Stimulated activated CD8-positive, alpha-beta memory T cell treated with anti-CD3 and anti-CD28 coated beads, Interleukin-7, amount 100 ng/mL, for 1 hour (primary cell): ENCODE results near the gene ZSCAN22.

Experiments
- DNase-seq, 2 donors: peaks; one replicate each; pipeline ENCODE4 v3.0.0-alpha.2; 2020; ENCODE audit warnings: low read depth in 2 of 2

ZSCAN22 gene

DNA sequence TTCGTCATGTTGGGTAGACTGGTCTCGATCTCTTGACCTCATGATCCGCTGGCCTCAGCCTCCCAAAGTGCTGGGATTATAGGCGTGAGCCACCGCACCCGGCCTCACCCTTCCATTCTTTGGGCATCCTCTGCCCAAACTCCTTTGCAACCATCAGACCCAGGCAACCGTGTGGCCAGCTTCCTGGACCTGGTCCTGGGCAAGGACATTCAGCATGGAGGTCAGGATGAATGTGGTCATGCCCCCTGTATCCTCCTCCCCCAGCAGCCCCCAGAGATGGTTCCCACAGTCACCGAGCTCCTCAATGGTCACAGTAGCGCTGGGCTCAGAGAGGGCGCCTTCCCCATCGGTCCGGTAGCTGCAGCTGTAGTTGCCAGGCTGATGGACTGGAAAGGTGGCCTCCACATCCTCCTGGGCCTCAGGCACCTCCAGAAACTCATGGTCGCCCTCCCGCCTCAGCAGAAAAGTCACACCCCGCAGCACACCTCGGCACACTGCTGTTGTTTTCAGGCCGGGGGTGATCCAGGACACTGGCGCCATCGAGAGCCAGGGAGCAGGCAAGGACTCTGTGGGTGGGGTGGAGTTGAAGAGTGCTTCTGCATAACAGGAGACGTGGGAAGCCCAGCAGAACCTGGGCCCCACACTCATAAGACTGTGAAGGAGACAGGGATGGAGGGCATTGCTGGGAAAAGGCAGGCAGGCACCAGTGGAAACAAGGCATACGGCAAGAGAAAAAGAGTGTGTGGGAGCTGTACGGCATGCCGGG is 25.4 kb downstream of the ZSCAN22 start:
- DNase-seq, result no peak

DNA sequence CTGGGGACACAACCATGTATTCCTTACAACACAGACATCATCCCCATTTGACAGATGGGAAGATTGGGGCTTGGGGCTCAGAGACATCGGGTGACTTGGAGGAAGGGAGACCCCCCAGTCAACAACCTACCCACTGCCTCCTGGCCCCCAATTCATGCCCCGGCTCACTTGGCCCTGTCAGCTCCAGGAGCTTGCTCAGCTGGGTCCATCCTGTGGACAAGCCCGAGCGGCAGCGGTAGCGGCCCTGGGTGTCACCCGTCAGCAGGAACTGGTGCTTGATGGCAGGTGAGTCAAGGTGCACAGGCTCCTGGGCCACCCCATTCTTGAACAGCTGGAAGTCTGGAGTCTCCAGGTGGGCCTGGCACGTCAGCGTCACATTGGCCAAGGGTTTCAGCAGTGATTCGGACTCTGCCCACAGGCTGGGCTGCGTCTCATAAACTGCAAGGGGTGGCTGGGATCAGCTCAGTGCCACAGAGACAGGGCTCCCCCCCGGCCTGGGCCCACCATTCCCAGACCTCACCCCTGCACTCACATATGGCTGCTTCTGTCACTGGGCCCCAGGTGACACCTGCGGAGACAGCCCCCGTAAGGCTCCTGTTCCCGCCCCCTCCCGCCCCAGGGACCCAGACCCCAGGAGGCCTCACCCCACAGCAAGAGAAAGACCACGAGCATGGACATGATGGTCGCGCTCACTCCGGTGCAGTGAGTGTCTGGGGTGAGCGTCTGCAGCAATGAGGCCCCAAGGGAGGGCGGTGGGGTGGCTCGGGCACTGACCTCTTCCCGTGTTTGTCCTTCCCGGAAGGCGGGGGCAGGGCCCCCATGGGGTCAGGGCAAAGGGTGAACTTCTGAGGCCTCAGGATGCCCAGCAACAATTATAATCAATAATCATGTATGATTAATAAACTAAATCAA is 26.2 kb downstream of the ZSCAN22 start, which contains the start of gene A1BG:
TSS of gene A1BG (minus strand) at position 733 of the 912 bp plus-strand sequence. CDS start at position 678, 55 bp downstream.
- DNase-seq, result no peak

DNA sequence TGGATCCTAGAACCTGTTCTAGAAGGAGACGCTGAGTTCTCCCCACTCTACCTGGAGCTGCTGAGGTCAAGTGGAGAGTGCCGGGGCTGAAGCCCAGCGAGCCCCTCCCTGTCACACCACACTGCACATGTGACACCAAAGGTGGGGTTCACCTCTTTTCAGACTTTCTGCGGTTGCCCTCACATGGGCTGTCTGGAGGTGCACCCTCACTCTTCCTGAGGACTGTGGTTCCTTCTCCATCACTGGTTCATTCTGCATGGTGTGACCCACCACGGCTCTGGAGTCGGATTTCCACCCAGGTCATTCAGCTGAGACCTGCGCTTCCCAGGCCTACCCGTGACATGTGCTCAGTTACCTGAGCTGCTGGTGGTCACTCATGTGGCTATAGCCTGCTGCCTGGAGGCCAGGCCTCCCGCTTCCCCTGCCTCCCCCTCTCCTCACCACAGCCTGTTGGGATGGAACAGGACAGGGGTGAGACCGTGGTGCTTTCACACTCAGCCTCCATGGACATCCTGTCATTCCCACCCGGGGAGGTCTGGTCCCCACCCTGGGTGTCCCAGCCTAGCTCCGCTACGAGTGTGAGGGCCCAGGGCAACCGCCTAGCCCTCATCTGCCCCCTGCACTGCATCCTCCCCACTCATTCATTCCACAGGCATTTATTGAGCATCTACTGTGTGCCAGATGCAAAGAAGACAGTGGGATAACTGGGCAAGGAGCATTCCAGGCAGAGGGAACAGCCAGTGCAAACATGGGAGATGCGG is 27.1 kb downstream of the ZSCAN22 start:
- DNase-seq, result no peak

DNA sequence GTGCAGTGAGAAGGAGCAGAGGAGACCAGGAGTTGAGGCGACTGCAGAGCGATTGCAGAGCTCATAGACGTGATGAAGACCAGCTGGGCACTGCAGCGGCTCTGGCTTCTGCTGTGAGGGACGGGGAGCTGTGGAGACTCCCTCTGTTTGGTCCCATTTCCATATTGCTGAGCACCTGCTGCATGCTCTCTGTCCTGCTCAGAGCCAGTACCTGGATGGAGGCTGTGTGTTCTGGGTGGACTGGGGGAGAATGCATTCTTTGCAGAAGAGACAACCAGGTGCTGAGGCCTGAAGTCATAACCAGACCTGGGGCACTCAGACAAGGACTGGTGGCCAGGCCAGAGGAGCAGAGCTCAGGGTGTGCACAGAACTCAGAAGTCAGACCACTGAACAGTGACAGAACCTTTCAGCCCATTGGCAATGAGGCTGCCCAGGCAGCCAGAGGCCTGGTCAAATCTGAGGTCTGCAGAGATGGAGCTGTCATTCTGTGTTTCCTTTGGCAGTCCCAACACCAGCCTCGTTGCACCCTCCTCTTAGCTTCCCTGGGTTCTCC is 27.8 kb downstream of the ZSCAN22 start:
- no peak for DNase-seq

DNA sequence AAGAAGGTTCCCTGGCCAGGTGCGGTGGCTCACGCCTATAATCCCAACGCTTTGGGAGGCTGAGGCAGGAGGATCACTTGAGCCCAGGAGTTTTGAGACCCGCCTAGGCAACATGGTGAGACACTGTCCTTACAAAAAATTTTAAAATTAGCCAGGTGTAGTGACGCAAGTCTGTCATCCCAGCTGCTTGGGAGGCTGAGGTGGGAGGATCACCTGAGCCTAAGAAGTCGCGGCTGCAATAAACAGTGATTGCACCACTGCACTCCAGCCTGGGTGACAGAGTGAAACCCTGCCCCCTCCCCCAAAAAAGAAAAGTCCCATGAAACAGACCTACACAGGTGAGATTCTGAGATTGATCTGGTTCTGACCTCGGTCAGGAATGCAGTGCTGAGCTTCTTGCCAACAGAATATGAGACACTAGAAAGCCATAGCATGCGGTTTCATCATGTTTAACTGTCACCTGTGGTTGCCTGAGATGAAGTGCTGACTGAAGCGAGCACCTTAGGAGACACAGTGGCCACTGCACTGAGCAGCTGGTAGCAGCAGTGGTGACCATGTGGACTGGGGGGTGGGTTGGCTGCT is 28.5 kb downstream of the ZSCAN22 start:
- DNase-seq, result no peak

DNA sequence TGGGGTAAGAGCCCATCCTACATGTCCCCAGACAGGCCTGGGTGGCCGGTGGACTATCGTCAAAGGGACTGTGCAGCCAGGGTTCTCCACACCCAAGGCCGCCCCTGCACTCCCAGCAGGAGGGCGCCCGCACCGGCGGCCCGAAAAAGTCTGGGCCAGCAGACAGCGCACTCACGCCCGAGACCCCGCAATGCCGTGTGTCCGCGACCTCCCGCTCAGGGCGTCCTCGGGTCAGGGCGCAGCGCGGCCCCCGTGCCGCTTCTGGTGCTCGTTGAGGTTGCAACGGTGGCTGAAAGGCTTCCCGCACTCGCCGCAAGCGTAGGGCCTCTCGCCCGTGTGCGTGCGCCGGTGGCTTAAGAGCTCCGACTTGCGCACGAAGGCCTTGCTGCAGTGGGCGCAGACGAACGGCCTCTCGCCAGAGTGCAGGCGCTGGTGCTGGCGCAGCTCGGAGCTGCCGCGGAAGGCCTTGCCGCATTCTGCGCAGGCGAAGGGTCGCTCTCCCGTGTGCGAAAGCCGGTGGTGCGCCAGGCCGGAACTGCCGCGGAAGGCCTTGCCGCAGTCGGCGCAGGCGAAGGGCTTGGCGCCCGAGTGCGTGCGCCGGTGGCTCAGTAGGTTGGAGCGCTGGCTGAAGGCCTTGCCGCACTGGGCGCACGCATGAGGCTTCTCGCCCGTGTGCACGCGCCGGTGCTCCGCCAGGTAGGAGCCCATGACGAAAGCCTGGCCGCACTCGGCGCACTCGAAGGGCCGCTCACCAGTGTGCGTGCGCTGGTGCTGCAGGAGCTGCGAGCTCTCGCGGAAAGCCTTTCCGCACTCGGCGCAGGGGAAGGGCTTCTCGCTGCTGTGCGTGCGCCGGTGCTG is 29.3 kb downstream of the ZSCAN22 start:
- no peak for DNase-seq

DNA sequence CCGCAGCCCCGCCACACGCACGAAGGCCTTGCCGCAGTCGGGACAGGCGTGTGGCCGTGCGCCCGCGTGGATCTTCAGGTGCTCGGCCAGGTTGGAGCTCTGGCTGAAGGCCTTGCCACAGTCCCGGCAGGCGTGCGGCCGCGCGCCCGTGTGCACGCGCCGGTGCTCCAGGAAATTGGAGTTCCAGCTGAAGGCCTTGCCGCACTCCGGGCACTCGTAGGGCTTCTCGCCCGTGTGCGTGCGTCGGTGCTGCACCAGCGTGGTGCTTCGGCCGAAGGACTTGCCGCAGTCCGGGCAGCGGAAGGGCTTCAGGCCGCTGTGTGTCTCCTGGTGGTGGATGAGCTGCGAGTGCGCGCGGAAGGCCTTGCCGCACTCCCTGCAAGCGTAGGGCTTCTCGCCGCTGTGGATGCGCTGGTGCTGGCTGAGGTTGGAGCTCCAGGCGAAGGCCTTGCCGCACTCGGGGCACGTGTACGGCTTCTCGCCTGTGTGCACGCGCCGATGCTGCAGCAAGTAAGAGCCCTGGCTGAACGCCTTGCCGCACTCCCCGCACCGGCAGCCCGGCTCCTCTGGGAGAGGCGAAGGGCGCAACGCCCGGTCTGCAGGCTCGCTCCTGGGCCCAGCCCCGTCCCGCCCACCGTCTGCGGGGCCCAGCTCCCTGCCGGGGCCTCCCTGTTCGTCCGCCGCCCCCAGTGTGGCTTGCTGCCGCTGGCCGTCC is 30.1 kb downstream of the ZSCAN22 start:
- DNase-seq, result no peak

DNA sequence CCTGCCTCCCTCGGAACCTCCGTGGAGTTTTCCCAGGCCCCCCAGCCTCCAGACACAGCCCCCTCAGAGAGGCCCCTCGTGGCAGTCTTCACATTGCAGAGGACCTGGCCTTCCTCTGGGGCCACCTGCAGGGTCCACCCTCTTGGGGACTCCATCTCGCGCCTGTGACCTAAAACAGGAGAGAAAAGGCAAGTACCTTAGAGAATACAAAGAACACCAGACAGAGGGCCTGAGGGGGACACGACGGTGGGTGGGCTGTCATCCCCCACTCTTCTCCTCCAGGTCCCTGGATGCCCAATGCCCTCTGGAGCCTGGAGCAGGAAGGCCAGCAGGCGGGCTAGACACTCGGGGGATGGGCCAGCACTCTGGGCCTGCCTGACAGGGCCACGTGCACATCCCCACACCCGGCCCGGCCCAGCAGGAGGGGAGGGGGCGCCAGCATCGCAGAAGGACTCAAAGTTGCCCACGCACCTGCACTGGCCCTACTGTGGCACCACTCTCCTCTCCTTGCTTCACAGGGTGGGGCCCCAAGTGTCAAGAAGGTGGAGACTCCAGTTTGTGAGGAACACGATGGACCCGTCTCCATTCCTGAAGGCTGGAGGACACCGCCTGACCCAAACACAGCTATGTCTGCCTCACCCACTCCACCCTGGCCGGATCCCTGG is 30.8 kb downstream of the ZSCAN22 start:
- DNase-seq, result no peak

DNA sequence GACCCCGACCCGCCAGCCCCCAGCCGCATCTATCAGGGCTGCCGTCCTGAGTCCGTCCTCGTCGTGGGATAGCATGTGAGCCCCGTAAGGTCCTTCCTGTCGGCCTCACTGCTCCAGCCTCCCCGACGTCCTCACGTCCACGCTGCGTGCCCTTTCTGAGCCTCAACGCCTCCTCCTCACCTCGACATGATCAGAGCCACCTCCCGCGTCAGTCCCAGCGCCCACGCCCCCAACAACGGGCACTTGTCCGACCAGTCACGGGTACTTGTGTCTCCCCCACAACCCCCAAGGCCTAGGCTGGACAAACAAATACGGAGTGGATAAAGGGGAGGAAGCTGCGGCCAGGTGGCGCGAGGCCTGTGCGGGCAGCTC is 35.1 kb downstream of the ZSCAN22 start:
- no peak for DNase-seq

DNA sequence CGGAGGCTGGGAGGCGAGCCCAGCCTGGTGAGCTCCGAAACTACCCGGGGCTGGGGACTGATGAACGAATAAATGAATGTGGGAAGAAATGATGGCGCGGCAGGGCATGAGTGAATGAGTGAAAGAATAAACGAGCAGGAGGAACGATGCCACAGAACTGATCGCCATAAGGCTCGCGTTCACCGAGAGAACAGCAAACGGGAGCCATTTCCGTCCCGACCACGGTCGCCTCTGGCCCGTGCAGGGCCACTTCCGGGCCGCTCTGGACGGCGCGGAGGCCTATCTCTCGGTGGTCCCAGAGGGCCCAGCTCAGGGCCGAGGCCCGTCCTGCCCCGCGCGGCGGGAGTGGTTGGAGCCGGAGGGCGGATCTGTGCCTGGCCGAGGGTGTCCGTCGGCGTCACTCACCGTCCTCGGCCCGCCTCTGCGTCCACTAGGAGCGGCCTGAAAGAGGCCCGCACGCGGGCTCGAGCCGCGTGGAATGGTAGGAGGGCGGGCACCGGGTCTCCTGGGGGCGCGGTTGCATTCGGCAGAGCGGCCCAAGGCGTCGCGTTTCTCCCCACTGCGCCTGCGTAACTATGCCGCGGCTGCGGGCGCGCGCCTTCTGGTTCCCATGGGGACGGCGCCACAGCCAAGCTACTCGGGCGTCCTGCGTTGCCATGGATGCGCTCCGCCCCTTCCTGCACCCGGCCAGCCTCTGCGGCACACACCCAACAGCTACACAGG is 35.6 kb downstream of the ZSCAN22 start, which contains the start of gene ZNF497:
TSS of gene ZNF497 (minus strand) at position 480 of the 723 bp plus-strand sequence. CDS start 5,116 bp downstream, outside the sequence.
- DNase-seq, result peak; percentile 90 to 96

DNA sequence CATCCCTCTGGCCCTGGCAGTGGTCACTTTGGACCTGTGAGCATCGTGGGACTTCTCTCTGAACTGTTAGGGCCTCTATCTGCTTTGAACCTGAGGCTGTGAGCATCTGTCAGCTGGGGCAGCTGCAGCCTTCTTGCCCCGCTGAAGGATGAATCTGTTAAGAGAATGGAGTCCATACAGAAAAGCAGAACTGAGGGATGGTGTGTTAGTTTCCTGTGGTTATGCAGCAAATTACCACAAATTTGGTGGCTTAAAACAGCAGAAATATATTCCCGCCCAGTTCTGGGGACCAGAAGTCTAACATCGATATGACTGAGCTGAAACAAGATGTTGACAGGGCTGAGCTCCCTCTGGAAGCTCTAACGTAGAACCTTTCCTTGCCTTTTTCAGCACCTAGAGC is 37.4 kb downstream of the ZSCAN22 start:
- no peak for DNase-seq

DNA sequence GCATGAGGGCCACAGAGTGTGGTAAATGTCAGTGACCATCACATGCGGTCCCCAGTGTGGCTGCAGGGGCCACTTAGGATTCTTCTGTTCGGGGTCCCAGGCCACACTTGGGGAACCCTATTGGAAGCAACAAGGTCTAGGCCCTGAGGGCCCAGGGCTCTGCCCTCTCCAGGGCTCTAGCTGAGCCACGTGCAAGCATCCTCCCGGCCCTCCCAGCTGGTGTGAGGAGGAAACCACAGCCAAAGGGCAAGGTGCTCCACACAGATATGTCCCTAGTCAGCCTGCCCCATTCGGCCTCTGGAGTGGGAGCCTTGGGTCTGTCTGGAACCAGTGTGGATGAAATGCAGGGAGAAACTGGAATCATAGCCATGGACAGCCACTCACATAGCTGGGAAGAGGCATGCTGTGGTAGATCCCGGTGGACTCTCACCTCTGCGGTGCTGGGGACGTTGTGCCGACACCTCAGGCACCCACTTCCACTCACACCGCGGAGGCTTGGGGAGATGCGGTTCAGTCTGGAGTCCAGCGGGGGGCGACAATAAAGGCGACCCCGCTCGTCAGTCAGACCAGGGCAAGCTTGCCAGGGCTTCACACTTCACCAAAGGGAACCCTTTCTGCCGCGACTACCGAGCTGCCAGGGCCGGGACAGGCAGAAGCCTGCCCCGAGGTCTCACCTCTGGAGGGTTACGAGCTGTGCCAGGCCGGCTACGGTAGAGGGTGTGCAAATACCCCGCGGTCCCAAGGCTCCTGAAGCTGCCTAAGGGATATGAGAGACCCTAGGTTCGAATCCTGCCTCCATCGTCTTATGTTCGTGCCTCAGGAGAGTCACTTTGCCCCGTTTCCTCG is 40.0 kb downstream of the ZSCAN22 start:
- DNase-seq, result no peak

DNA sequence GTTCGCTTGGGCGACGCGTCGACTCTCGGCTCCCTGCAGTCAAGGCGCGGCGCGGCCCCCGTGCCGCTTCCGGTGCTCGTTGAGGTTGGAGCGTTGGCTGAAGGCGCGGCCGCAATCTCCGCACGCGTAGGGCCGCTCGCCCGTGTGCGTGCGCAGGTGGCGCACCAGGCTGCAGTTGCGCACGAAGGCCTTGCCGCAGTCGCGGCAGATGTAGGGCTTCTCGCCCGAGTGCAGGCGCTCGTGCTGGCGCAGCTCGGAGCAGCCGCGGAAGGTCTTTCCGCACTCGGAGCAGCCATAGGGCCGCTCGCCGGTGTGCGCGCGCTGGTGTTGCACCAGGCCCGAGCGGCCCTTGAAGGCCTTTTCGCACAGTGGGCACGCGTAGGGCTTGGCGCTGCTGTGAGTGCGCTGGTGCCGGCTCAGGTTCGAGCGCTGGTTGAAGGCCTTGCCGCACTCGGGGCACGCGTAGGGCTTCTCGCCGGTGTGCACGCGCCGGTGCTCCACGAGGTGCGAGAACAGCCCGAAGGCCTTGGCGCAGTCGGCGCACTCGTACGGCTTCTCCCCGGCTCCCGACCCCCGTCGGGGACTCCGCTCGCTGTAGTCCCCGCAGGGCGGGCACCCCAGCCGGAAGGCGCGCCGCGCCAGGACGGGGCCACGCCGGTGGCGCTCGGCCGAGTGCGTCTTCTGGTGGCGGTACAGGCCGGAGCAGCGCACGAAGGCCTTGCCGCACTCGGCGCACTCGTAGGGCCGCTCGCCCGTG is 41.1 kb downstream of the ZSCAN22 start:
- DNase-seq, result no peak

DNA sequence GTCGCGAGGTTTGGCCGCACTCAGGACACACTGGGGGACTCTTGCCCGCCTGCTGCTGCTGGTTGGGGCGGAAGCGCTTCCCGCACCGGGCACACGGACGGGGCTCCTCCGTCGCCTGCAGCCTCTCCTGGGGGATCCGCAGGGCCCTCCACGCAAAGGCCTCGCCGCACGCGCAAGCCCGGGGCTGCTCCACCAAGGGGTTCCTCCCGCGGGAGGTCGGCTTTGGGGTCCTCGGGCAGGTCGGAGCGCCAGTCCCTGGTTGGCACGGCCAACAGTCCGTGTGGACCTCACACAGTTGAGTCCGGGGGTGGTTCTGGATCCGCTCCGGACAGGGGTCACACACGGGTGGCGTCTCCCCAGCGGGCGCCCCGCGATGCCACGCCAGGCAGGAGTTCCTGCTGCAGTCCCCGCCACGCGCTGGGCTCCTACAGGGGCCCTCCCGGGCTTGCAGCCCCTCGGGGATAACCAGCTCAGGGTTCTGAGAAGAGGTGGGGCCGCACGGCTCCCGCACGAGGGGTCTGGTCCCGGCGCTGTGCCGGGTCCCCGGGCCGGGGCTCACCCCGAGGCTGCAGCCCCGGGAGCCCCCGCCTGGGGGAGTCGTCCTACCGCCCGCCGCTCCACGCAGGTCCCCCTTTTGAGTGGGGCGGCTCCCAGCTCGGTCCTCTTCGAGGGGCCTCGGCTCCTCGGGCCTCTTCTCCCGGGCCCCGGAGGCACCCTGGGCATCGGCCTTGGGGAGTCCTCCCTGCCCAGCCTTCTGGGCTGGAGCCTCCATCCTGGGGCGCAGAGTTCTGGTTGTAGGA is 42.0 kb downstream of the ZSCAN22 start:
- DNase-seq, result no peak

DNA sequence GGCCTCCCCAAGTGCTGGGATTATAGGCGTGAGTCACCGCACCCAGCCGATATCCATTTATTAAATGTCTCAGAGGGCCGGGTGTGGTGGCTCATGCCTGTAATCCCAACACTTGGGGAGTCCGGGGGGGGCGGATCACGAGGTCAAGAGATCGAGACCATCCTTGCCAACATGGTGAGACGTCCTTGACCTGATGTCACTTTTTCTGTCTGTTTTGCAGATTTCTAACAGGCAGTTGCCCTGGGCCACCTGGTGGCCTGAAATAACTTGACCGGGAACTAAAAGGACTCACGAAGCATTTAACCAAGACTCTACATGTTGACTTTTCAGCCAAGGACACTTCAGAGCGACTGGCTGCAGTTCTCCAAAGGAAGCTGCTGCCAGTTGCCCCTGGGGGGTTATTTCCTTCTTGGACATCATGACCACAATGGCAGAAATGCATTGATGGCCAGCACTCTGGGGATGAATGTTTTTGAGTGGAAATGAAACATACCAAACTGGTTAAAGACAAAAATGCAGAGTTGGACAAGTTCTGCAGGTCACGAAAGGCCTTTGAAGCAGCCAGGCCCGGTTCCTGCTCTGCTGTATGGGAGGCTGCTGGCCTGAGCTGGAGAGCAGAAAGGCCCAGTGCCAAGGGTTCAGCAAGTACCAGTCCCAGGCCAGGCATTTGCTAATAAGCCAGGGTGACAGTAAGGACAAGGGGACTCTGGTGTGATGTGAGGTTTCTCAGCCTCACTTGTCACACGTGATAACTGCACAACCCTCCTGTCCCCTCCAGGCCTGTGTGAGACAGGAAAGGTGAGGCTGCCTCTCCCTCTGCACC is 45.7 kb downstream of the ZSCAN22 start:
- no peak for DNase-seq
